Endothelial cell of umbilical vein (primary cell): ENCODE data around the gene TCF7L2. TPM values are rescaled to one million over a fixed set of nuclear protein-coding genes. Genes with fewer than 3 reads are reported as not detected.

Experiments
- BruUV-seq: library from RNA; stranded (reverse); fragments of 400-500 nt; replicated peaks from 2 replicates; lab custom pipeline; 2021; lab: Mats Ljungman, UMichigan
- CTCF ChIA-PET: fragments of 300-600, 350-600 bp; sonication (Branson Sonifier 250); formaldehyde crosslinking; loops from one replicate; lab custom pipeline; 2021; ENCODE audit warnings: antibody characterized with exemption, inconsistent platforms; lab: Charles Lee
- POLR2A ChIA-PET: fragments of 300-600, 350-600 bp; sonication (Branson Sonifier 250); formaldehyde crosslinking; loops from one replicate; lab custom pipeline; 2021; ENCODE audit warnings: antibody characterized with exemption, inconsistent platforms; lab: Charles Lee
- DNase-seq: peaks from one replicate; pipeline ENCODE4 v3.0.0-alpha.2; 2011; ENCODE audit warnings: low read depth, low spot score
- FAIRE-seq: peaks from 2 replicates; lab custom pipeline; 2011; peaks lifted over from hg19 to GRCh38; lab: Jason Lieb, UNC
- H2AFZ ChIP-seq: 2 replicates; pipeline ENCODE4 v1.6.0; 2012; ENCODE audit warnings: low read depth, low read length, control low read depth, inconsistent platforms
- H3K27ac ChIP-seq: 2 replicates; pipeline ENCODE4 v1.5.1; 2011; ENCODE audit warnings: low read depth, mild to moderate bottlenecking, control low read depth, low read length, moderate library complexity; ENCODE audit not compliant: insufficient read depth
- H3K27me3 ChIP-seq, 2 experiments: 2 replicates each; pipeline versions ENCODE4 v1.6.0 to v1.6.1; 2011; ENCODE audit warnings: low read length in 2 of 2, mixed read lengths in 1 of 2; ENCODE audit not compliant: control insufficient read depth in 2 of 2, insufficient read depth in 2 of 2
- H3K36me3 ChIP-seq, 2 experiments: 2 replicates in 1 of 2; 3 replicates in 1 of 2; pipeline ENCODE4 v1.5.1; 2011; ENCODE audit warnings: low read length in 2 of 2, mild to moderate bottlenecking in 1 of 2, moderate library complexity in 1 of 2; ENCODE audit not compliant: control insufficient read depth in 2 of 2, insufficient read depth in 2 of 2; ENCODE audit errors: extremely low read depth in 1 of 2
- H3K4me1 ChIP-seq: 3 replicates; pipeline ENCODE4 v1.5.1; 2011; ENCODE audit warnings: mild to moderate bottlenecking, low read length; ENCODE audit not compliant: control insufficient read depth, insufficient read depth; ENCODE audit errors: extremely low read depth
- H3K4me2 ChIP-seq: 2 replicates; pipeline ENCODE4 v1.6.1; 2011; ENCODE audit warnings: low read length, control low read depth, mixed read lengths; ENCODE audit not compliant: insufficient read depth
- H3K4me3 ChIP-seq, 3 experiments: fragments of 200-600 bp in 1 of 3; sonication (generic), shearing (Covaris generic) in 1 of 3; replicated peaks in 1 of 3; 2 replicates each; pipeline ENCODE4 v1.5.1; 2011 to 2016; ENCODE audit warnings: control low read depth in 3 of 3, low read length in 3 of 3, mild to moderate bottlenecking in 2 of 3, inconsistent platforms in 1 of 3, low read depth in 1 of 3, moderate library complexity in 1 of 3; ENCODE audit not compliant: insufficient read depth in 1 of 3
- H3K79me2 ChIP-seq: 2 replicates; pipeline ENCODE4 v1.6.0; 2012; ENCODE audit warnings: low read length, inconsistent platforms; ENCODE audit not compliant: control insufficient read depth, insufficient read depth
- H3K9ac ChIP-seq: replicated peaks from 2 replicates; pipeline ENCODE3; 2011; ENCODE audit warnings: low read length, control low read depth; ENCODE audit not compliant: insufficient read depth; ENCODE audit errors: extremely low read depth
- H3K9me1 ChIP-seq: replicated peaks from 3 replicates; pipeline ENCODE4 v1.6.0; 2011; ENCODE audit warnings: mild to moderate bottlenecking, low read length; ENCODE audit not compliant: control insufficient read depth, insufficient read depth; ENCODE audit errors: extremely low read depth
- H3K9me3 ChIP-seq: replicated peaks from 2 replicates; pipeline ENCODE4 v1.5.1; 2012; ENCODE audit warnings: low read length, inconsistent platforms; ENCODE audit not compliant: control insufficient read depth, insufficient read depth
- H4K20me1 ChIP-seq: replicated peaks from 2 replicates; pipeline ENCODE3; 2011; ENCODE audit warnings: mild to moderate bottlenecking, low read length; ENCODE audit not compliant: control insufficient read depth, insufficient read depth; ENCODE audit errors: extremely low read depth
- FOS ChIP-seq: IDR thresholded peaks from 2 replicates; pipeline ENCODE4 v1.6.1; 2011; ENCODE audit warnings: mild to moderate bottlenecking, low read length, moderate library complexity, borderline replicate concordance; ENCODE audit not compliant: insufficient read depth
- GATA2 ChIP-seq: IDR thresholded peaks from 2 replicates; pipeline ENCODE4 v1.7.0; 2011; ENCODE audit warnings: low read depth, mild to moderate bottlenecking, moderate library complexity, mixed read lengths, low read length; ENCODE audit not compliant: insufficient read length, insufficient read depth
- JUN ChIP-seq: IDR thresholded peaks from 2 replicates; pipeline ENCODE4 v1.6.1; 2011; ENCODE audit warnings: borderline replicate concordance, low read depth; ENCODE audit not compliant: insufficient read length, insufficient read depth
- POLR2A ChIP-seq: IDR thresholded peaks from 2 replicates; pipeline ENCODE4 v1.6.1; 2012; ENCODE audit warnings: low read depth, mild to moderate bottlenecking, control low read depth, low read length
- POLR2AphosphoS5 ChIP-seq: IDR thresholded peaks from 2 replicates; pipeline ENCODE4 v1.6.1; 2012; ENCODE audit warnings: low read depth, mild to moderate bottlenecking, control low read depth, low read length, moderate library complexity; ENCODE audit not compliant: insufficient read depth
- dilution Hi-C: fragments of 300-500 bp; cut with MboI; formaldehyde crosslinking; loops from one replicate; pipeline ENCODE4 v1.15.0; 2019; ENCODE audit warnings: low sequenced_read_pairs; ENCODE audit not compliant: extremely low pct_ligation_motif_present
- intact Hi-C: fragments of 100-400 bp; cut with micrococcal nuclease; formaldehyde crosslinking; loops from one replicate; pipeline ENCODE4 v1.10.0; 2022
- polyA plus RNA-seq, 4 experiments: library from polyadenylated mRNA; depleted of rRNA in 3 of 4; stranded (reverse) in 3 of 4; unstranded in 1 of 4; fragments of >200 nt; gene quantifications; 2 replicates each; pipeline versions ENCODE4 v1.2.1 to v1.2.3, GENCODE V29; 2011 to 2012; ENCODE audit warnings: missing spikeins in 1 of 4
- total RNA-seq: library from RNA; stranded (reverse); gene quantifications from 2 replicates; pipeline ENCODE4 v1.2.3, GENCODE V29; 2021
- TF ChIP-seq, protein P1 (sequence below), 2 donors: IDR thresholded peaks; 1 replicate in 1 of 2; 2 replicates in 1 of 2; pipeline ENCODE4 v1.5.1; 2011; ENCODE audit warnings: low read length in 2 of 2, mild to moderate bottlenecking in 2 of 2, moderate library complexity in 2 of 2, control low read depth in 1 of 2, inconsistent platforms in 1 of 2, low read depth in 1 of 2; ENCODE audit not compliant: insufficient read depth in 1 of 2; ENCODE audit errors: extremely low read depth in 1 of 2

The TCF7L2 gene
- total and polyA plus RNA-seq, 2 donors (not counting 3 experiments of a cell fraction or from before 2014, with no cell fraction given): 9.9 to 21.8 TPM

DNA sequence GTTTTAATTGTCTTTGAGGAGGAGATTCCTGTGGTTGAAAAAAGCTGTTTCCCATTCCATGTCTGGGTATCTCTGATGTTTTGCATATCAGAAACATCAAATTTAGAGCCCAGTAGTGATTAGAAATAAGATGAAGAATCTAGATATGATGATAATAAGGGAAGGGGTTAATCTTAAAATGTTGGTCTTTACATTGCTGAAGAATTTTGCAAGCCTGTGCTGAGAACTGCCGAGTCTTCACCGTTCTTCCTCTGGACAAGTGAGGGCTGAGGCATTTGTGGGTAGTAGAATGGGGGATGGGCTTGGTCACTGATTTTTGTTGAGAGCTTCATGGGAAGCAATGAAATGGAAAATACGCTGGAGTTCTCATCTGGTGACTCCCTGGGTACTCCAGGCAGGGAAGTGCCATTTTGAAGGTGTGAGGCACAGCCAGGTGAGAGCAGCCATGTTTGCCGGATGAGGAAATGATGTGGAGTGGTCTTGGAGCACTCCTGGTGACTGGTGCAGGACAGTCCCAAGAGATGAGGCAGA lies 10.2 kb downstream of the TCF7L2 start:
- Histone ChIP-seq H3K9me1 (no peaks in the 10 kb centered on the region), H3K36me3 (no peaks in the 10 kb centered on the region), H3K27me3 (no peaks in the 10 kb centered on the region), H3K9ac (no peak overlapping the region), H2AFZ (no peak overlapping the region), H3K4me1 (peaks cover 45% of the 10 kb centered on the region), H4K20me1 (no peaks in the 10 kb centered on the region), H3K4me3 (no peak overlapping the region), H3K9me3 (no peaks in the 10 kb centered on the region), H3K4me2 (no peak overlapping the region), H3K79me2 (peaks cover 47% of the 10 kb centered on the region), H3K27ac (no peak overlapping the region)
- ChIA-PET CTCF (no interaction called here), POLR2A (no interaction called here)
- DNase-seq (no peak), FAIRE-seq (no peak)
- TF ChIP-seq, protein P1, sequence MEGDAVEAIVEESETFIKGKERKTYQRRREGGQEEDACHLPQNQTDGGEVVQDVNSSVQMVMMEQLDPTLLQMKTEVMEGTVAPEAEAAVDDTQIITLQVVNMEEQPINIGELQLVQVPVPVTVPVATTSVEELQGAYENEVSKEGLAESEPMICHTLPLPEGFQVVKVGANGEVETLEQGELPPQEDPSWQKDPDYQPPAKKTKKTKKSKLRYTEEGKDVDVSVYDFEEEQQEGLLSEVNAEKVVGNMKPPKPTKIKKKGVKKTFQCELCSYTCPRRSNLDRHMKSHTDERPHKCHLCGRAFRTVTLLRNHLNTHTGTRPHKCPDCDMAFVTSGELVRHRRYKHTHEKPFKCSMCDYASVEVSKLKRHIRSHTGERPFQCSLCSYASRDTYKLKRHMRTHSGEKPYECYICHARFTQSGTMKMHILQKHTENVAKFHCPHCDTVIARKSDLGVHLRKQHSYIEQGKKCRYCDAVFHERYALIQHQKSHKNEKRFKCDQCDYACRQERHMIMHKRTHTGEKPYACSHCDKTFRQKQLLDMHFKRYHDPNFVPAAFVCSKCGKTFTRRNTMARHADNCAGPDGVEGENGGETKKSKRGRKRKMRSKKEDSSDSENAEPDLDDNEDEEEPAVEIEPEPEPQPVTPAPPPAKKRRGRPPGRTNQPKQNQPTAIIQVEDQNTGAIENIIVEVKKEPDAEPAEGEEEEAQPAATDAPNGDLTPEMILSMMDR (IDR thresholded peaks at IDR 0.05; ENCODE audit: extremely low read depth in 1 of 2, insufficient read depth in 1 of 2, low read depth in 1 of 2, low read length in 2 of 2): no peak
- TF ChIP-seq POLR2A: no peak
- no peak for TF ChIP-seq GATA2
- no peak for TF ChIP-seq JUN
- BruUV-seq: no TSS peak
- intact Hi-C loops: no loop called here
- dilution Hi-C loops: no loop called here

DNA sequence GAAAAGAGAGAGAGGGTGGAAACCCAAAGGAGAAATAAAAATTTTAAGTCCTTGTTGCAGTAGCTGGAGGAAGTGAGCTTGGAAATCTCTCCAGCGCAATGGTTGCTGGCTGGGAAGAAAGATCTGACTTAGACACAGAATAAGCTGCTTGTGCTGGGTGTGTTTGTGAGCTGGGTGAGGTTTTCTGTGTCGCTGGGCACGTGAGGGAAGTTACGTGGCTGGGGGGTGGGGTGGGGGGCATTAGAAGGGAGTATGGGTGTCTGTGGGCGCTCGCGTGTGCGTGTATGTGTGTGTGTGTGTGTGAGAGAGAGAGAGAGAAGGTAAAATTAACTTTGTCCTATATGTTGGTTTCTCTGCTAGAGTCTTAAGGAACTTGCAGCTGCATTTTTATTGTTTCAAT lies 11.6 kb downstream of the TCF7L2 start:
- Histone ChIP-seq H3K27me3 (no peaks in the 10 kb centered on the region), H3K4me2 (no peak overlapping the region), H2AFZ (no peak overlapping the region), H3K36me3 (no peaks in the 10 kb centered on the region), H3K27ac (no peak overlapping the region), H3K79me2 (peaks cover 45% of the 10 kb centered on the region), H3K9me1 (no peaks in the 10 kb centered on the region), H3K9me3 (no peaks in the 10 kb centered on the region), H3K9ac (no peak overlapping the region), H4K20me1 (no peaks in the 10 kb centered on the region), H3K4me1 (peaks cover 37% of the 10 kb centered on the region), H3K4me3 (no peak overlapping the region)
- DNase-seq (no peak), FAIRE-seq (no peak)
- ChIA-PET CTCF (interaction anchor here (0.7 to 1.0 kb wide), 3 partner anchors 8 to 490 kb away, joined by 3 to 4 read pairs (median 4); no protein-coding TSS in a partner anchor), POLR2A (no interaction called here)
- dilution Hi-C loops (no loop called here), intact Hi-C loops (no loop called here)
- TF ChIP-seq FOS (no peak), POLR2AphosphoS5 (no peak)
- no TSS peak for BruUV-seq
